Activated T-helper 1 cell treated with anti-CD3 and anti-CD28 coated beads, Interleukin-12 subunit alpha, Interleukin-12 subunit beta, Interleukin-2, Interleukin-4 antibody, amounts not matched to agents 30 ng/mL and 10 ng/mL and 1 ng/mL, durations not matched to agents 14 hours and 24 hours and 36 hours (primary cell): ENCODE results near the gene CERS5. TPM values are rescaled to one million over a fixed set of nuclear protein-coding genes. Genes with fewer than 3 reads are reported as not detected.

ENCODE experiments used
- DNase-seq: peaks from one replicate; pipeline ENCODE4 v3.0.0; 2021; ENCODE audit warnings: low spot score
- H3K27ac Mint-ChIP-seq: one replicate; pipeline ENCODE4 v1.8.0; 2021; ENCODE audit warnings: mild to moderate bottlenecking, mixed read lengths
- H3K27me3 Mint-ChIP-seq: one replicate; pipeline ENCODE4 v1.8.0; 2022; ENCODE audit warnings: mild to moderate bottlenecking, moderate library complexity, mixed read lengths; ENCODE audit not compliant: insufficient read depth
- H3K36me3 Mint-ChIP-seq: one replicate; pipeline ENCODE4 v1.8.0; 2021; ENCODE audit warnings: low read depth, mixed read lengths
- H3K4me1 Mint-ChIP-seq: one replicate; pipeline ENCODE4 v1.8.0; 2021; ENCODE audit warnings: low read depth, mixed read lengths
- H3K4me3 Mint-ChIP-seq: one replicate; pipeline ENCODE4 v1.8.0; 2021; ENCODE audit warnings: mild to moderate bottlenecking, moderate library complexity, mixed read lengths
- H3K9me3 Mint-ChIP-seq: one replicate; pipeline ENCODE4 v1.8.0; 2021; ENCODE audit warnings: mixed read lengths
- intact Hi-C: fragments of 100-400 bp; cut with micrococcal nuclease; formaldehyde crosslinking; loops from one replicate; pipeline ENCODE4 v1.15.1; 2024
- total RNA-seq: library from RNA; stranded (reverse); gene quantifications from 2 replicates; pipeline ENCODE4 v1.2.3, GENCODE V29; 2022

CERS5 gene
- total RNA-seq, 1 donor from 2014 or later: 67.9 TPM

DNA sequence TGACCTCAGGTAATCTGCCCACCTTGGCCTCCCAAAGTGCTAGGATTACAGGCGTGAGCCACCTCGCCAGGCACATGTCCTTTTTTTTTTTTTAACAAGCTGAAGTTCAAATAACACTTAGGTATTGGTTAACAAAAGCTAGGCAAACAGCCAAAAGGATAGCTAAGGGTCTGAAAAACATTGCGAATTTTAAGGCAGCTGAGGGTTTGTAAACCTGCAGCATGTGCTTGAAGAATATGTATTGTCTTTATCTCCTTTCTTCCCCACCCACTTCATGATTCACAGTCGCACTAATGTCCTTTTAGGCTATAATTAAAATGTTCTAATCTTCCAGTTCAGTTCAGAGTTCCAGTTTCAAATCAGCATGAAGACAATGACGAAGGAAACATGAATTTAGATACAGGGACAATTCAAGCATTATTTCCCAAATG lies 30.1 kb upstream of the CERS5 start:
- no peaks in the 10 kb centered on the region for H3K27me3 Mint-ChIP-seq
- no peaks in the 10 kb centered on the region for H3K9me3 Mint-ChIP-seq
- no peak overlapping the region for H3K27ac Mint-ChIP-seq
- intact Hi-C loops: no loop called here
- no peak for DNase-seq
- H3K4me1 Mint-ChIP-seq: peaks cover 4% of the 10 kb centered on the region
- H3K4me3 Mint-ChIP-seq: no peak overlapping the region
- peaks cover 27% of the 10 kb centered on the region for H3K36me3 Mint-ChIP-seq

DNA sequence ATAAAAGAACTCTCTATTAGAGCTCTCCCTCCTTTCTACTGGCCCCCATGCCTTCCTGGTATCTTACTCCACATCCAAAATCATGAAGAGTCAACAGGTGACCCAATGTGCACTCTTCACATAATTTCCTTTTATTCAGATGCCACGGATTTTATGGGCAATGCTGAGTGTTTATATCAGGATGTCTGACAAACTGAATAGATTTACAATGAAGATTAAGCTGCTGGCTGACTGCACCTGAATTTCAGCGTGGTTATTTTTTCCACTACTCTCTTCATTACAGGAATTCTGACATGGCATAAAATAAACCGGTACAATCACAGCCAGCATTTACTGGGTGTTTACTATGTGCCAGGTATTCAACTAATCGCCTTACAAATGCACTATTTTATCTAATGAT lies 29.4 kb upstream of the CERS5 start:
- Mint-ChIP-seq H3K27me3 (no peaks in the 10 kb centered on the region), H3K36me3 (peaks cover 25% of the 10 kb centered on the region), H3K9me3 (no peaks in the 10 kb centered on the region), H3K4me1 (peaks cover 4% of the 10 kb centered on the region), H3K4me3 (no peak overlapping the region), H3K27ac (no peak overlapping the region)
- DNase-seq: no peak
- intact Hi-C loops: no loop called here

DNA sequence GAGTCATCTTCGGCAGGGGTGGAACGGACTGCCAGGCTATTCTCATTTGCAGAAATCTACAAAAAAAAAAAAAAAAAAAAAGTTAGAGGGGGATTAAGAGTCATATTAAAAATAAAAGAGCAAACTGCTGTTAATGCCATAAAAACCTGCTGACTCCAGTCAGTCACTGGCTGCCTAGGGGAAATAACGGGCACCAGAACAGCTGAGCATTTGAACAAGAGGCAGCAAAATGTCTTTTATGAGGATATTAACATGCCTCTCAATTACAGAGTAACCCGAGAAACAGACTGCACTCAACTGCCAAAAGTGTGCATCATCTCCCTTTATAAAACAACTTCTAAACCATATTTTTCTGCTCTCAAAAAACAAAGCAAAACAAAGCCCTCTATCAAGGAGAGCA lies 28.7 kb upstream of the CERS5 start:
- intact Hi-C loops: no loop called here
- Mint-ChIP-seq H3K36me3 (peaks cover 24% of the 10 kb centered on the region), H3K27ac (no peak overlapping the region), H3K4me3 (no peak overlapping the region), H3K27me3 (no peaks in the 10 kb centered on the region), H3K4me1 (peaks cover 4% of the 10 kb centered on the region), H3K9me3 (no peaks in the 10 kb centered on the region)
- DNase-seq: no peak

DNA sequence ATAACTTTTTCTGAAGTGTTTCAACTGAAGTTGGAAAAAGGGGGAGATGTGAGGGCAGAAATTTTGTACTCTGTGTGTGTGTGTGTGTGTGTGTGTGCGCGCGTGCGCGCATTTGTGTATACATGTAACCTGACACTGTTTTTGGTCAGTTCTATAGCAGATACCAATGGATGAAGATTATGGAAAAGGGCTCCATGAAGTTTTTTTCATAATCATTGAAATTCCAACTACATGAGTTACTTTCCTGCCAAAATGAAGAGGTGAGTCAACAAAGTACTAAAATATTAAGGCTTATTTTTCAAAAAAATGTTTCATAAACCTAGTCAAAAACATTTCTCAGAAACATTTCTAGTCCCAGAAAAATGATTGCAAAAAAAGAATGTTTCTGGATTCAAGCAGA lies 25.7 kb upstream of the CERS5 start:
- no peak for DNase-seq
- intact Hi-C loops: no loop called here
- Mint-ChIP-seq H3K9me3 (no peaks in the 10 kb centered on the region), H3K4me1 (peaks cover 20% of the 10 kb centered on the region), H3K4me3 (no peak overlapping the region), H3K27ac (no peak overlapping the region), H3K36me3 (peaks cover 15% of the 10 kb centered on the region), H3K27me3 (no peaks in the 10 kb centered on the region)

DNA sequence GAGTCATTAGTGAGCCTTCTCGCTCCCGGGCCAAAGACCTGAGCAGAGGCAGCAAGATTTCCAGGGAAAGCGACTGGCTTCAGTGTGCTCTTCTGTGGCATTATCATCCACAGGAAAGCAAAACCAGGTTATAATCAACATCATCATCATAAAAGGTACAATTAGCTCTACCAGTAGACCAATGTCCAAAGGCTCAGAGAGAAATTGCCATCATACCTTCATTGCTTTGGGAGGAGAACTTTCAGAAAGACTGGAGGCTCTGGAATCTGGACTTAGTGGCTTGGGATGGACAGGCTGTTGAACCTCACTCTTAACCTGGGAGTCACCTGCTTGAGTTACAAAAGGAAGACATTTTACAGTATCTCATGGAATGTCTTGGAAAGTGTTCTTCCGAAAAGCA lies 25.1 kb upstream of the CERS5 start:
- Mint-ChIP-seq H3K9me3 (no peaks in the 10 kb centered on the region), H3K27ac (no peak overlapping the region), H3K27me3 (no peaks in the 10 kb centered on the region), H3K4me3 (no peak overlapping the region), H3K4me1 (peaks cover 27% of the 10 kb centered on the region), H3K36me3 (peaks cover 12% of the 10 kb centered on the region)
- DNase-seq: no peak
- intact Hi-C loops: no loop called here

DNA sequence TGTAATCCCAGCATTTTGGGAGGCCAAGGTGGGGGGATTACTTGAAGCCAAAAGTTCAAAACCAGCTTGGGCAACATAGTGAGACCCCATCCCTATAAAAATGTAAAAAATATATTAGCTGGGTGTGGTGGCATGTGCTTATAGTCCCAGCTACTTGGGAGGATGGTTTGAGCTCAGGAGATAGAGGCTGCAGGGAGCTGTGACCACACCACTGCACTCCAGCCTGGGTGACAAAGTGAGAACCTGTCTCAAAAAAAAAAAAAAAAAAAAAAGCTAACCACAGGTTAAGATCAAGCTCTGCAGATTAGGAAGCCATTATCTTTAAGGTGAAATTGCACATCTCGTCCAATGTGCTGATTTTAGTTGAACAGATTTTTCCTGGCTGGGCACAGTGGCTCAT lies 23.7 kb upstream of the CERS5 start:
- Mint-ChIP-seq H3K27me3 (no peaks in the 10 kb centered on the region), H3K4me1 (peaks cover 36% of the 10 kb centered on the region), H3K27ac (no peak overlapping the region), H3K9me3 (no peaks in the 10 kb centered on the region), H3K36me3 (peaks cover 8% of the 10 kb centered on the region), H3K4me3 (no peak overlapping the region)
- DNase-seq: no peak
- intact Hi-C loops: no loop called here

DNA sequence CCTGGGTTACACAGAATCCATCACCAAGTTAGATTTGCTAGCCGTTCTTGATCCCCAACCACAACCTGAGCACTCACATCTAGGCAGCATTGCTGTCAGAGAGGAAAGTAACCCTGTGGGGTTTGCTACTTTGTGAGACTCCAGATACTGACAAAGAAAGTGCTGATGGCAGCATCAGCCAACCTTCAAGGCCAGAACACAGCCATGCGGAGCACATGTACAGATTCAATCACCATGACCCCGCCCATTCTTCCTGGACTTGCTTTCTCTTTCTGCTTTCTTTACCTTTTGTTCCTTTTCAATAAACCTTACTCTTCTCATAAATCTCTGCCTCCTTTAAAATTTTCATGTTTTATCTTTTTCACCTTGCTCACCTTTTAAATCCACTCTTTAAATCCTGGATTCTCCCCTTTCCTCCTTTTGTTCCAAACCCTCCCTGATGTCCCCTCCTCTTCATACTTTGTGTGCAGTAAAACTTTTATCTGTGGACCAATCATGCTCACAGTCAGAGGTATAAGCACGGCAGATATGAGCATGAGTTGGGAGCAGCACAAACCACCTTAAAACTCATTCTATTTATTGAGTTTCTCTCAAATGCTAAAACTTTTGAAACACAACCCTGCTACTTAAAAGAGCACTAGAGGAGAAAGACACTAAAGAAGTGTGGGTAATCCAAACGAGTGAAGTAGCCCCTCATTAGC lies 21.9 kb upstream of the CERS5 start:
- H3K36me3 Mint-ChIP-seq: peaks cover 7% of the 10 kb centered on the region
- peak overlapping the region; percentile 27 for H3K4me3 Mint-ChIP-seq
- intact Hi-C loops: no loop called here
- no peaks in the 10 kb centered on the region for H3K9me3 Mint-ChIP-seq
- H3K27ac Mint-ChIP-seq: peak overlapping the region; percentile 84
- DNase-seq: peak; percentile 19
- H3K4me1 Mint-ChIP-seq: peaks cover 48% of the 10 kb centered on the region
- no peaks in the 10 kb centered on the region for H3K27me3 Mint-ChIP-seq

DNA sequence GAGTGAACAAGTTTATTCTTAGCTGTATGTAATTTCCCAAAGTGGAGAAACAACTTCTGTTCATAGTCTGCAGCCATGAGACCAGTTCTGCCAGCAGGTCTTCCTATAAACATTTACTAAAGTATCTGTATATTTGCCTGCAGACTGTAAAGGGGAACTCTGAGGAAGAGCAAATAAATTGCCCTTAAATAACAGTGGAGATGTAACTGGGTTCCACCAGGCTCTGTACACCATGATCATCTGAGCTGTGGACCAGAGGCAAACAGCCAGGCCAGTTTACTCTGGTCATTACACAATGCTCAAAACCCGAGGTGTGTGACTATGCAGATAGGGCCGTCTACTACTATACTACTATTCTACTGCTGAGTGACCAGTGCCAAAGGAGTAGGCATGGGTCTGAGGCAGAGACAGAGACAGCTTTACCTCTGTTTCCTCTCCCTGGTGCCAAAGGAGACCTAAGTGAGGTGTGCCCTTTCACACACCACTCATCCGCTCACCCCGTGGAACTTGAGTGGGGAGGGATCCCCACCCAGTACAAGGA lies 21.1 kb upstream of the CERS5 start:
- Mint-ChIP-seq H3K27ac (peak overlapping the region; percentile 84), H3K4me1 (peaks cover 48% of the 10 kb centered on the region), H3K27me3 (no peaks in the 10 kb centered on the region), H3K36me3 (peaks cover 7% of the 10 kb centered on the region), H3K9me3 (no peaks in the 10 kb centered on the region), H3K4me3 (peak overlapping the region; percentile 27)
- intact Hi-C loops: no loop called here
- no peak for DNase-seq

DNA sequence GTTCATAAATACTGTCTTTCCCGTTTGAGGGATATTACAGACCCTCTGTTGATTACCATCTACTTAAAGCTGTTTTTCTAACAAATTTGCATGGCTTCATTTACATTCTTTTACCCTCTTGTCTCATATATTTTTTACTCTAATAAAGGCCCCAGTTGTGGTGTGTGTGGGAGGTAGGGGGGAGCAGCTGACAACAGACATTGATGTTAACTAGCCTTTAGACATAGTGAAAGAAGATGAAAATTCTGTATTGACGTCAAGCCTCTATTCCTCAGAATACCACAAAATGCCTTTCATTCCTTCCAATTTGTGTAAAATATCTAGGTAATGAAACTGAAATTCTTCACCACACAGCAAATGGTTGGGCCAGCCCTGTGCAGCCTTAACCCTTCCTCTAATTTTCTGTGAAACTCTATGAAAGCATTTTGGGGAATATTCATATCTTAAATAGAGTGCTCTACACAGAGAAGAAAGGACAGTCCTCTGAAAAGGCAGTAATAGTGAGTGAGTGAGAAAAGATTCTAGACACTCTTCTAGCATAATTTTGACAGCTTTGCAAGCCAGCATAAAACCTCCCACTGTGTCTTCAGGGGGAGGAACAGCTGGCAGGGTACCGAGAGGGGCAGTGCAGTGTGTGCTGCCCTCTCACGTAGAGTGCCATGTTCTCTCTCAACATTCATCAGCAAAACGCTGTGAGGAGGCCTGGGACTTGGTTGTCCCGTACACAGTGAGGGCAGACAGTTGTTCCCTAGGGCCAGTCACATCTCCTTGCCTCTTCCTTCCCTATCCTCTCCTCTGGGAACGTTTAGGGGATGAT lies 20.1 kb upstream of the CERS5 start:
- H3K4me1 Mint-ChIP-seq: peaks cover 48% of the 10 kb centered on the region
- peak overlapping the region; percentile 46 for H3K4me3 Mint-ChIP-seq
- H3K27me3 Mint-ChIP-seq: no peaks in the 10 kb centered on the region
- peaks cover 7% of the 10 kb centered on the region for H3K36me3 Mint-ChIP-seq
- no peak for DNase-seq
- no peaks in the 10 kb centered on the region for H3K9me3 Mint-ChIP-seq
- H3K27ac Mint-ChIP-seq: peak overlapping the region; percentile 84
- intact Hi-C loops: loop anchor here (1.0 to 2.0 kb wide), 4 partner anchors 20 to 96 kb away; partner anchors contain the start of genes CERS5 and LIMA1

DNA sequence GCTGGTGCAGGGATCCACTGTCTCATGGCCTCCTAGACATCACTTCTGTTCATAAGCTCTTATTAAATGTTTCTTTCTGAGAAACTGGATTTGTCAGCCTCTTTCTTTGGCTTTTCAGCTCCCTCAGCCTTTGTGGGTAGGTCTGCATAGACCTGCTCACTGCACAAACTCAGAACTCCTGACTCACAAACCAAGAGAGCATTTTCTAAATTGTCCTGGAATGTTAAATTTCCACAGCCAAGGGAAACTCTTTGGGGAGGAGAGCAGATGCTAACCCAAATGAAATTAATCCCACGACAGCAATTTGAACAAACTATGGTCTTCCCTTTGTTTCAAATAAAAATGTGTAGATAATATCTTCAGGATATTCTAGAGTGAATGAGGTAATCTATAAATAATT lies 19.5 kb upstream of the CERS5 start:
- no peaks in the 10 kb centered on the region for H3K9me3 Mint-ChIP-seq

DNA sequence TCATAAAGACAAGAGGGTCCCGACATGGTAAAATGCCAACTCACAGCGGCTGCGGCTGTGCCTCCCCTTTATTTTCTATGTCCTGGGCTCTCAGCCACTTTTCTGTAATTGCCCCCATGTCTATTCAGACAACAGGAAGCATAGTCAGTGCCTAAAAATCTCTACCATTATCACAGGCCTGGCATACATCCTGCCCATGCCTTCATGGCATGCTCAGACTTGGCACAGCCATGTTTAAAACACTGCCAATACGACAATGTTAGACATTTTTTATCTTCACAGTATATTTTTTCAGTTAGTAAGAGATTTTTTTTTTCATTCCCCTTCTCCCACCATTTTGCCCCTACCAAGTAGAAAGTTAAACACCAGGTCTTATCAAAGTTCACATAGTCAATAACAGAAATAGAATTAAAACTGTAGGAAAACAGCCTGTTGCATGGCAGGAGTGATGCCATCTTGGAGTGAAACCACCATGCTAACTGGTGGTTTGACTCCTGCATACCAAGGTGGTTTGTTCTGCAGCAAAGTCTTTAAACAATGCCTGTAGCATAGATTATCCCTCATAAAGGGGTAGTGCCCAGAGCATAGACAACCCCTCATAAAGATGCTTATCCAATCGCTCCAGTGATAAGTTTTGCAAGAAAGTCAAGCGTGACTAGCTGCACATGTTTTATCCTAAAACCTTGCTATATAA lies 18.9 kb upstream of the CERS5 start:
- peaks cover 48% of the 10 kb centered on the region for H3K4me1 Mint-ChIP-seq
- intact Hi-C loops: loop anchor here (2.0 kb wide), 1 partner anchor 97 kb away; the partner anchor contains the start of gene LIMA1
- H3K4me3 Mint-ChIP-seq: no peak overlapping the region
- peak overlapping the region; percentile 84 for H3K27ac Mint-ChIP-seq
- H3K36me3 Mint-ChIP-seq: peaks cover 12% of the 10 kb centered on the region
- H3K27me3 Mint-ChIP-seq: no peaks in the 10 kb centered on the region
- no peaks in the 10 kb centered on the region for H3K9me3 Mint-ChIP-seq
- DNase-seq: no peak

More for the DNA sequence above, 19.5 kb upstream of the CERS5 start:
- intact Hi-C loops: loop anchor here (1.0 to 2.0 kb wide), 4 partner anchors 19 to 96 kb away; partner anchors contain the start of genes CERS5 and LIMA1
- H3K27me3 Mint-ChIP-seq: no peaks in the 10 kb centered on the region
- peaks cover 7% of the 10 kb centered on the region for H3K36me3 Mint-ChIP-seq
- peaks cover 48% of the 10 kb centered on the region for H3K4me1 Mint-ChIP-seq
- peak overlapping the region; percentile 46 for H3K4me3 Mint-ChIP-seq
- no peak for DNase-seq
- peak overlapping the region; percentile 84 for H3K27ac Mint-ChIP-seq

DNA sequence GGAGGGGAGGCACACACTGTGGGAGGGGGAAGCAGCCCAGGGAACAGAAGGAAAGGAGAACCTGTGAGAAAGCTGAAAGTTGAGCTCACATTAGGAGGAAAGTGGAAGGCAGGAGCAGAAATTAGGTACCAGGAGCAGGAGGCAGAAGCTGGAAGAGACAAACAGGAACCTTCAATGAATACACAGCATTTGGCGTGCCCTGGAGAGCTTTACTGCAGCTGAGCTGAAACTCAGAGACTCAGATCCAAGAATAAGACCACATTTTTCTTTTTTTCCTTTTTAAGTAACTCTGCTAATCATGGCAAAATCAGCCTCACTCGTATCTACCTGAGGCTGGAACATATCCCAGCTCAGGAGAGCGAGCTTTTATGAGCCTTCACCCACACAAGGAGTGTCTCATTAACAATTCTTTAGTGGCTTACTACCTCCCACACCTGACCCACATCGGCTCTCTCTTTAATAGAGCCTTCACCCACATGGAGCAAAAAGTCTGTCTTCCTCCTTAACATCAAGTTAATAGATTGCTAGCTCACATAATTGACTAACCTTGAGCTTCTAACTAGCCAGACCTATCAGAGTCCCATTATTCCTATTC lies 18.2 kb upstream of the CERS5 start:
- H3K27me3 Mint-ChIP-seq: no peaks in the 10 kb centered on the region
- intact Hi-C loops: no loop called here
- peaks cover 48% of the 10 kb centered on the region for H3K4me1 Mint-ChIP-seq
- H3K4me3 Mint-ChIP-seq: peak overlapping the region; percentile 20
- H3K27ac Mint-ChIP-seq: peak overlapping the region; percentile 71
- H3K9me3 Mint-ChIP-seq: no peaks in the 10 kb centered on the region
- no peak for DNase-seq
- H3K36me3 Mint-ChIP-seq: peaks cover 13% of the 10 kb centered on the region
